HEK293 (cell line): ENCODE measurements around the gene EXD3.

ENCODE experiments used
- BCL11A ChIP-seq: fragments of 450-650 bp; formaldehyde crosslinking; IDR thresholded peaks from 2 replicates; pipeline ENCODE4 v1.5.1; 2016; ENCODE audit warnings: low read depth, missing biosample characterization, missing genetic modification characterization
- BCL6B ChIP-seq: fragments of 450-650 bp; formaldehyde crosslinking; IDR thresholded peaks from 2 replicates; pipeline ENCODE4 v1.5.1; 2017; ENCODE audit warnings: missing biosample characterization, missing genetic modification characterization
- GLI4 ChIP-seq: fragments of 450-650 bp; formaldehyde crosslinking; IDR thresholded peaks from 2 replicates; pipeline ENCODE4 v1.5.1; 2016; ENCODE audit warnings: missing biosample characterization, missing genetic modification characterization
- GLIS1 ChIP-seq: fragments of 450-650 bp; formaldehyde crosslinking; IDR thresholded peaks from 2 replicates; pipeline ENCODE4 v1.5.1; 2016; ENCODE audit warnings: missing biosample characterization, missing genetic modification characterization
- HOXD13 ChIP-seq: sonication (generic); formaldehyde crosslinking; IDR thresholded peaks from 2 replicates; pipeline ENCODE4 v1.8.0; 2022; ENCODE audit warnings: missing genetic modification reagents, borderline replicate concordance
- KLF10 ChIP-seq: fragments of 450-650 bp; IDR thresholded peaks from 2 replicates; pipeline ENCODE4 v1.5.1; 2018; ENCODE audit warnings: missing biosample characterization, mild to moderate bottlenecking, missing genetic modification characterization
- KLF8 ChIP-seq: fragments of 450-650 bp; formaldehyde crosslinking; IDR thresholded peaks from 2 replicates; pipeline ENCODE4 v1.5.1; 2016; ENCODE audit warnings: missing biosample characterization, missing genetic modification characterization
- PRDM10 ChIP-seq: fragments of 450-650 bp; formaldehyde crosslinking; IDR thresholded peaks from 2 replicates; pipeline ENCODE4 v1.5.1; 2016; ENCODE audit warnings: missing biosample characterization, missing genetic modification characterization
- SCRT2 ChIP-seq: fragments of 450-650 bp; formaldehyde crosslinking; IDR thresholded peaks from 2 replicates; pipeline ENCODE4 v1.5.1; 2016; ENCODE audit warnings: missing biosample characterization, missing genetic modification characterization
- SP3 ChIP-seq: fragments of 450-650 bp; formaldehyde crosslinking; IDR thresholded peaks from 2 replicates; pipeline ENCODE4 v1.5.1; 2016; ENCODE audit warnings: missing biosample characterization, missing genetic modification characterization
- ZBTB26 ChIP-seq: fragments of 450-650 bp; formaldehyde crosslinking; optimal IDR thresholded peaks from 2 replicates; pipeline ENCODE3; 2016; ENCODE audit warnings: missing biosample characterization, mild to moderate bottlenecking, missing genetic modification characterization
- ZBTB44 ChIP-seq: fragments of 450-650 bp; IDR thresholded peaks from 2 replicates; pipeline ENCODE4 v1.5.1; 2018; ENCODE audit warnings: missing biosample characterization, mild to moderate bottlenecking, missing genetic modification characterization
- ZBTB7A ChIP-seq: fragments of 450-650 bp; formaldehyde crosslinking; IDR thresholded peaks from 2 replicates; pipeline ENCODE4 v1.5.1; 2016; ENCODE audit warnings: low read depth, missing biosample characterization, missing genetic modification characterization
- ZFP37 ChIP-seq: fragments of 450-650 bp; formaldehyde crosslinking; IDR thresholded peaks from 2 replicates; pipeline ENCODE4 v1.5.1; 2016; ENCODE audit warnings: missing biosample characterization, missing genetic modification characterization
- ZNF157 ChIP-seq: fragments of 450-650 bp; formaldehyde crosslinking; IDR thresholded peaks from 2 replicates; pipeline ENCODE4 v1.5.1; 2016; ENCODE audit warnings: missing biosample characterization, missing genetic modification characterization
- ZNF169 ChIP-seq: fragments of 450-650 bp; formaldehyde crosslinking; IDR thresholded peaks from 2 replicates; pipeline ENCODE4 v1.5.1; 2016; ENCODE audit warnings: missing biosample characterization, missing genetic modification characterization
- ZNF26 ChIP-seq: fragments of 450-650 bp; formaldehyde crosslinking; IDR thresholded peaks from 2 replicates; pipeline ENCODE4 v1.5.1; 2016; ENCODE audit warnings: missing biosample characterization, missing genetic modification characterization
- ZNF350 ChIP-seq: fragments of 450-650 bp; formaldehyde crosslinking; IDR thresholded peaks from 2 replicates; pipeline ENCODE4 v1.5.0; 2017; ENCODE audit warnings: missing biosample characterization, mild to moderate bottlenecking, missing genetic modification characterization
- ZNF416 ChIP-seq: fragments of 450-650 bp; formaldehyde crosslinking; IDR thresholded peaks from 2 replicates; pipeline ENCODE4 v1.5.1; 2016; ENCODE audit warnings: missing biosample characterization, missing genetic modification characterization
- ZNF423 ChIP-seq: fragments of 450-650 bp; formaldehyde crosslinking; IDR thresholded peaks from 2 replicates; pipeline ENCODE4 v1.5.1; 2016; ENCODE audit warnings: missing biosample characterization, missing genetic modification characterization
- ZNF510 ChIP-seq: fragments of 450-650 bp; formaldehyde crosslinking; IDR thresholded peaks from 2 replicates; pipeline ENCODE4 v1.5.1; 2018; ENCODE audit warnings: mild to moderate bottlenecking, missing genetic modification characterization, missing biosample characterization; ENCODE audit not compliant: insufficient replicate concordance
- ZNF530 ChIP-seq: fragments of 450-650 bp; formaldehyde crosslinking; IDR thresholded peaks from 2 replicates; pipeline ENCODE4 v1.5.1; 2016; ENCODE audit warnings: low read depth, missing biosample characterization, missing genetic modification characterization
- ZNF548 ChIP-seq: fragments of 450-650 bp; formaldehyde crosslinking; IDR thresholded peaks from 2 replicates; pipeline ENCODE4 v1.5.1; 2016; ENCODE audit warnings: missing biosample characterization, missing genetic modification characterization
- ZNF561 ChIP-seq: fragments of 450-650 bp; IDR thresholded peaks from 2 replicates; pipeline ENCODE4 v1.5.1; 2018; ENCODE audit warnings: missing biosample characterization, missing genetic modification characterization, borderline replicate concordance
- ZNF629 ChIP-seq: fragments of 450-650 bp; formaldehyde crosslinking; IDR thresholded peaks from 2 replicates; pipeline ENCODE4 v1.5.1; 2017; ENCODE audit warnings: missing biosample characterization, missing genetic modification characterization
- ZNF639 ChIP-seq: fragments of 450-650 bp; formaldehyde crosslinking; IDR thresholded peaks from 2 replicates; pipeline ENCODE4 v1.5.1; 2016; ENCODE audit warnings: missing biosample characterization, missing genetic modification characterization
- ZSCAN16 ChIP-seq: fragments of 450-650 bp; formaldehyde crosslinking; IDR thresholded peaks from 2 replicates; pipeline ENCODE4 v1.5.1; 2016; ENCODE audit warnings: missing biosample characterization, missing genetic modification characterization
- TF ChIP-seq, protein P1 (sequence below): fragments of 450-650 bp; formaldehyde crosslinking; IDR thresholded peaks from 2 replicates; pipeline ENCODE4 v1.5.1; 2016; ENCODE audit warnings: missing biosample characterization, missing genetic modification characterization, borderline replicate concordance

EXD3 gene

DNA sequence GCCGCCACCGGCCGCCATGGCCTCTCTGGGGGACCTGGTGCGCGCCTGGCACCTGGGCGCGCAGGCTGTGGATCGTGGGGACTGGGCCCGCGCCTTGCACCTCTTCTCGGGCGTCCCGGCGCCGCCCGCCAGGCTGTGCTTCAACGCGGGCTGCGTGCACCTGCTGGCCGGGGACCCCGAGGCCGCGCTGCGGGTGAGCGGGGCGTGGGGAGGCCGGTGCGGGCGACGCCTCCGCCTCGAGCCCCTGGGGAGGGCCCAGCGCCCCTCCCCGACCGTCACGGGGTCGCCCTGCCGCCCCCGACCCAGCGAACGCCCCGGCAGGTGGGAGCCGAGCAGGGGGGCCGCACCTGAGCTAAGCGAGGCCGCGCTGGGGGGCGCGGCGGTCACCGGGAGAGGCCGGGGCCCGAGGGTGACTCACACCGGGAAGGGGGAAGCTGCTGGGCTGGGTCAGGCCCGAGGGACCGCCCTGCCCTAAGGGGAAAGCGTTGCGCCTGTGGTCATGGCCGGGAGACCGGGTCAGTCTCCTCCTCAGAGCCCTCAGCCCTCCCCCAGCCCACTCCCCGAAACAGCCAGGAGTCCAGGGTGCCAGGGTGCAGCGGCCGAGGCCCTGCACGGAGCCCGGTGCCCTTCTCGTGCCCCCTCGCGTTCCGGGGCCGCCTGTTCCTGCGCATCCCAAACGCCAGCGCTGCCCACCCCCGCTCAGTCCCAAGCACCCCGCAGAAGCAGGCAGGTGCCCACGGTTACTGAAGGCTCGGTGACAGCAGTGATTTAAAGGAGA lies 741 bp upstream of the EXD3 start (continued):
- TF ChIP-seq ZNF169 (tag by site-specific recombination) (no peak), ZNF561 (tag by site-specific recombination) (no peak), ZNF416 (tag by site-specific recombination) (no peak), ZBTB7A (tag by site-specific recombination) (peak; percentile 49; the same call in 1 of the 2 replicates), ZNF639 (tag by site-specific recombination) (no peak), ZNF548 (tag by site-specific recombination) (no peak), ZNF350 (tag by site-specific recombination) (no peak), ZNF530 (no peak), GLI4 (tag by site-specific recombination) (no peak), BCL11A (no peak), GLIS1 (tag by site-specific recombination) (peak; percentile 92), ZNF423 (peak; percentile 56), HOXD13 (CRISPR knock-in tag) (no peak), SP3 (no peak), SCRT2 (no peak), KLF8 (tag by site-specific recombination) (peak; percentile 38; the same call in 1 of the 2 replicates), ZNF629 (tag by site-specific recombination) (no peak), BCL6B (tag by site-specific recombination) (no peak), ZNF157 (no peak), ZNF26 (no peak), ZSCAN16 (no peak), ZBTB44 (tag by site-specific recombination) (no peak), PRDM10 (tag by site-specific recombination) (no peak), ZNF510 (tag by site-specific recombination) (no peak), ZBTB26 (no peak), KLF10 (tag by site-specific recombination) (no peak), ZFP37 (tag by site-specific recombination) (no peak)
- TF ChIP-seq, protein P1, sequence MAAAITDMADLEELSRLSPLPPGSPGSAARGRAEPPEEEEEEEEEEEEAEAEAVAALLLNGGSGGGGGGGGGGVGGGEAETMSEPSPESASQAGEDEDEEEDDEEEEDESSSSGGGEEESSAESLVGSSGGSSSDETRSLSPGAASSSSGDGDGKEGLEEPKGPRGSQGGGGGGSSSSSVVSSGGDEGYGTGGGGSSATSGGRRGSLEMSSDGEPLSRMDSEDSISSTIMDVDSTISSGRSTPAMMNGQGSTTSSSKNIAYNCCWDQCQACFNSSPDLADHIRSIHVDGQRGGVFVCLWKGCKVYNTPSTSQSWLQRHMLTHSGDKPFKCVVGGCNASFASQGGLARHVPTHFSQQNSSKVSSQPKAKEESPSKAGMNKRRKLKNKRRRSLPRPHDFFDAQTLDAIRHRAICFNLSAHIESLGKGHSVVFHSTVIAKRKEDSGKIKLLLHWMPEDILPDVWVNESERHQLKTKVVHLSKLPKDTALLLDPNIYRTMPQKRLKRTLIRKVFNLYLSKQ (tag by site-specific recombination), result no peak
